B cell (primary cell): ENCODE data around the gene DNAJC7. TPM values are rescaled to one million over a fixed set of nuclear protein-coding genes. Genes with fewer than 3 reads are reported as not detected.

Experiments
- ATAC-seq: fragments of 200-7000 bp; cut with Tn5 transposase; one replicate; pipeline ENCODE4 v1.10.0; 2021; ENCODE audit warnings: low read depth, mild to moderate bottlenecking, moderate number of reproducible peaks, moderate library complexity
- CTCF ChIA-PET: fragments of 350-600 bp; sonication (Branson Sonifier 250); formaldehyde crosslinking; loops from one replicate; lab custom pipeline; 2021; ENCODE audit warnings: antibody characterized with exemption, inconsistent platforms; lab: Charles Lee
- POLR2A ChIA-PET: fragments of 350-600 bp; sonication (Branson Sonifier 250); formaldehyde crosslinking; loops from one replicate; lab custom pipeline; 2021; ENCODE audit warnings: antibody characterized with exemption; lab: Charles Lee
- DNase-seq: peaks from one replicate; pipeline ENCODE4 v3.0.0; 2013
- H2AFZ ChIP-seq: 2 replicates; pipeline ENCODE4 v1.6.1; 2012; ENCODE audit warnings: mild to moderate bottlenecking, low read depth, low read length; ENCODE audit not compliant: insufficient read depth, poor library complexity, severe bottlenecking
- H3K27ac ChIP-seq, 2 donors: 1 replicate in 1 of 2; 2 replicates in 1 of 2; pipeline ENCODE4 v1.5.1; 2012 to 2013; ENCODE audit warnings: low read length in 2 of 2, mild to moderate bottlenecking in 2 of 2, moderate library complexity in 1 of 2
- H3K27me3 ChIP-seq, 4 experiments: fragments of 200-600 bp in 1 of 4; sonication (generic) in 1 of 4; replicated peaks in 1 of 4; 1 replicate in 2 of 4; 2 replicates in 2 of 4; pipeline versions ENCODE4 v1.6.1 to v1.7.0; 2013 to 2016; ENCODE audit warnings: low read length in 3 of 4, mild to moderate bottlenecking in 2 of 4, mixed read lengths in 1 of 4, moderate library complexity in 1 of 4; ENCODE audit not compliant: insufficient read depth in 4 of 4, control insufficient read depth in 3 of 4; ENCODE audit errors: control extremely low read depth in 1 of 4
- H3K36me3 ChIP-seq, 2 experiments: replicated peaks in 1 of 2; 1 replicate in 1 of 2; 2 replicates in 1 of 2; pipeline versions ENCODE4 v1.6.1 to v1.7.1; 2013; ENCODE audit warnings: low read length in 1 of 2; ENCODE audit not compliant: insufficient read depth in 2 of 2, control insufficient read depth in 1 of 2; ENCODE audit errors: control extremely low read depth in 1 of 2, extremely low read depth in 1 of 2
- H3K4me1 ChIP-seq, 2 donors: fragments of 200-600 bp in 1 of 2; sonication (generic) in 1 of 2; 1 replicate in 1 of 2; 2 replicates in 1 of 2; pipeline versions ENCODE4 v1.5.1 to v1.6.1; 2013 to 2017; ENCODE audit warnings: low read length in 2 of 2; ENCODE audit not compliant: control insufficient read depth in 2 of 2, insufficient read depth in 2 of 2
- H3K4me2 ChIP-seq: replicated peaks from 2 replicates; pipeline ENCODE3; 2012; ENCODE audit warnings: mild to moderate bottlenecking, low read depth, low read length; ENCODE audit not compliant: poor library complexity, severe bottlenecking
- H3K4me3 ChIP-seq, 5 experiments: fragments of 200-600 bp in 1 of 5; sonication (generic) in 1 of 5; 1 replicate in 3 of 5; 2 replicates in 2 of 5; pipeline versions ENCODE4 v1.5.1 to v1.7.0; 2011 to 2016; ENCODE audit warnings: low read length in 4 of 5, mild to moderate bottlenecking in 4 of 5, low read depth in 2 of 5, control low read depth in 1 of 5, moderate library complexity in 1 of 5; ENCODE audit not compliant: insufficient read depth in 1 of 5; ENCODE audit errors: control extremely low read depth in 1 of 5, extremely low read depth in 1 of 5
- H3K79me2 ChIP-seq: fragments of 200-600 bp; sonication (generic); one replicate; pipeline ENCODE4 v1.6.0; 2016; ENCODE audit warnings: low read length; ENCODE audit not compliant: control insufficient read depth, insufficient read depth
- H3K9ac ChIP-seq: fragments of 200-600 bp; sonication (generic); 2 replicates; pipeline ENCODE4 v1.6.1; 2017; ENCODE audit warnings: mild to moderate bottlenecking, low read length, moderate library complexity
- H3K9me3 ChIP-seq, 3 donors: one replicate each; pipeline versions ENCODE4 v1.6.1 to v1.7.1; 2013; ENCODE audit warnings: low read length in 2 of 3; ENCODE audit not compliant: control insufficient read depth in 2 of 3, insufficient read depth in 1 of 3; ENCODE audit errors: control extremely low read depth in 1 of 3
- H4K20me1 ChIP-seq: 2 replicates; pipeline ENCODE4 v1.6.0; 2012; ENCODE audit warnings: mild to moderate bottlenecking, low read length; ENCODE audit not compliant: insufficient read depth, control insufficient read depth, poor library complexity, severe bottlenecking
- H3K27ac Mint-ChIP-seq: one replicate; pipeline ENCODE4 v1.8.0; 2021; ENCODE audit warnings: mixed read lengths
- H3K27me3 Mint-ChIP-seq: one replicate; pipeline ENCODE4 v1.8.0; 2021; ENCODE audit warnings: mixed read lengths
- H3K4me1 Mint-ChIP-seq: one replicate; pipeline ENCODE4 v1.8.0; 2021; ENCODE audit warnings: mixed read lengths
- H3K4me3 Mint-ChIP-seq: one replicate; pipeline ENCODE4 v1.8.0; 2021; ENCODE audit warnings: mixed read lengths
- H3K9me3 Mint-ChIP-seq: one replicate; pipeline ENCODE4 v1.8.0; 2022; ENCODE audit warnings: mixed read lengths; ENCODE audit not compliant: insufficient read depth
- CTCF ChIP-seq: fragments of 200-600 bp; IDR thresholded peaks from one replicate; pipeline ENCODE4 v1.8.0; 2022; ENCODE audit warnings: antibody characterized with exemption, mild to moderate bottlenecking
- EZH2 ChIP-seq: IDR thresholded peaks from 2 replicates; pipeline ENCODE4 v1.6.1; 2012; ENCODE audit warnings: borderline replicate concordance, low read depth, mild to moderate bottlenecking, moderate library complexity, low read length; ENCODE audit not compliant: insufficient read depth, poor library complexity, severe bottlenecking
- WGBS: methylation state at CpG from one replicate; pipeline ENCODE4 v1.1.5; 2013; ENCODE audit warnings: missing lambda C conversion rate; ENCODE audit not compliant: insufficient coverage; 5-methylcytosine and 5-hydroxymethylcytosine counted together
- intact Hi-C: fragments of 100-400 bp; cut with micrococcal nuclease; formaldehyde crosslinking; loops from one replicate; pipeline ENCODE4 v1.10.0; 2022
- polyA minus RNA-seq: library from RNA; depleted of rRNA, polyadenylated mRNA; stranded (reverse); fragments of >200 nt; gene quantifications from 2 replicates; pipeline ENCODE4 v1.2.3, GENCODE V29; 2012
- polyA plus RNA-seq: library from polyadenylated mRNA; depleted of rRNA; stranded (reverse); fragments of >200 nt; gene quantifications from 2 replicates; pipeline ENCODE4 v1.2.3, GENCODE V29; 2012
- total RNA-seq, 2 donors: library from RNA; stranded (reverse); fragments of 120-200 nt in 1 of 2; gene quantifications; 1 replicate in 1 of 2; 2 replicates in 1 of 2; pipeline versions ENCODE4 v1.2.3 to v1.2.4, GENCODE V29; 2013 to 2022

DNAJC7 gene
- 150 and 152 TPM in 2 replicates for total RNA-seq
- 78.4 TPM for total RNA-seq (2013)
- 22.0 and 25.8 TPM in 2 replicates for polyA plus RNA-seq
- 30.7 and 56.6 TPM in 2 replicates for polyA minus RNA-seq

GRCh38 chr17:42016941-42017865 lies at the start of gene DNAJC7:
TSS of gene DNAJC7 (minus strand) at chr17:42017439. CDS start at chr17:42017416, 23 bp downstream.
- CTCF ChIA-PET = interaction anchor here (0.7 to 8.2 kb wide), 23 partner anchors 10 to 231 kb away, joined by 3 to 90 read pairs (median 4); partner anchors contain the start of genes CNP, DHX58, GHDC and JUP
- Histone ChIP-seq H2AFZ (peak within 1 kb of the TSS; percentile 94), H3K4me3 (peak within 1 kb of the TSS; percentile 86 to 99 (median 97)), H3K4me1 (peaks cover 38 to 47% of the 10 kb centered on the region in 2 donors), H4K20me1 (peaks cover 15% of the 10 kb centered on the region), H3K79me2 (peaks cover 89% of the 10 kb centered on the region), H3K27ac (peak within 1 kb of the TSS; percentile 91 to 95), H3K9ac (peak within 1 kb of the TSS; percentile 100), H3K27me3 (no peaks in the 10 kb centered on the region), H3K36me3 (peaks cover 0 to 5% of the 10 kb centered on the region in 2 experiments), H3K4me2 (peak within 1 kb of the TSS; percentile 91), H3K9me3 (no peaks in the 10 kb centered on the region)
- DNase-seq = peak; percentile 93
- peak; percentile 83 for ATAC-seq
- POLR2A ChIA-PET = interaction anchor here (0.5 to 3.6 kb wide), 16 partner anchors 9 to 272 kb away, joined by 3 to 32 read pairs (median 4); partner anchors contain the start of genes CNP, DHX58, KAT2A and KLHL11
- H3K4me3 Mint-ChIP-seq = peak within 1 kb of the TSS; percentile 100
- TF ChIP-seq CTCF = no peak
- TF ChIP-seq EZH2 = no peak
- peak within 1 kb of the TSS; percentile 99 for H3K27ac Mint-ChIP-seq
- peaks cover 65% of the 10 kb centered on the region for H3K4me1 Mint-ChIP-seq
- under 1% methylated on average over 66 of the region's 70 CpGs for WGBS
- intact Hi-C loops = loop anchor here (1.0 to 5.0 kb wide), 4 partner anchors 51 to 1200 kb away; partner anchors contain the start of genes ACLY and CNP
- no peaks in the 10 kb centered on the region for H3K9me3 Mint-ChIP-seq
- H3K27me3 Mint-ChIP-seq = no peaks in the 10 kb centered on the region
